Activated T-cell treated with anti-CD3 and anti-CD28 coated beads, Interleukin-2, amount 50 U/mL, for 48 hours (primary cell): ENCODE data around the gene GSTM2.
"Not testable (repeated sequence)": the region's sequence is repeated elsewhere in the genome, so short reads cannot be mapped to it uniquely, and the experiment has no call there.

Source experiments
- DNase-seq, 2 experiments: peaks; one replicate each; pipeline ENCODE4 v3.0.0-alpha.2; 2020

Gene GSTM2

DNA sequence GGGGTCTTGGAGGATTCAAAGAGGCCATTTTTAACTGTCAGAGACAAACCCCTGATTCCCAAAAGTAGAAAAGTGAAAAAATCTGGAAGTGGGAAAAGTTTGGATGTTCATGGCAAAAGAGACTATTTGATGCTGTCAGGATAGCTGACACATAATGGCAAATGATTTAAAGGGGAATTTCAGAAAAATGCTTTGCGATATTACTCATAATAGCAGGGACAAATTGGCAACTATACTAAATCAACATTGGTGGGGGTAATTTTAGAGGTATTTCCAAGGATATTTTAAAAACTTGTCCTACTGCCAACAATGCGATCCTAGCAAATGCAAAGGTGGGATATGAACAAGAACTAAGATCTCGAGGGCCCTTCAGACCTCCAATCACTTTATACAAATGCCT lies 17.2 kb upstream of the GSTM2 start:
- no peak for DNase-seq

GRCh38 chr1:109652402-109652801 lies 15.5 kb upstream of the GSTM2 start:
- no peak for DNase-seq

- no peak for DNase-seq
Measured at GRCh38 chr1:109653306-109653705, 14.6 kb upstream of the GSTM2 start.

DNA sequence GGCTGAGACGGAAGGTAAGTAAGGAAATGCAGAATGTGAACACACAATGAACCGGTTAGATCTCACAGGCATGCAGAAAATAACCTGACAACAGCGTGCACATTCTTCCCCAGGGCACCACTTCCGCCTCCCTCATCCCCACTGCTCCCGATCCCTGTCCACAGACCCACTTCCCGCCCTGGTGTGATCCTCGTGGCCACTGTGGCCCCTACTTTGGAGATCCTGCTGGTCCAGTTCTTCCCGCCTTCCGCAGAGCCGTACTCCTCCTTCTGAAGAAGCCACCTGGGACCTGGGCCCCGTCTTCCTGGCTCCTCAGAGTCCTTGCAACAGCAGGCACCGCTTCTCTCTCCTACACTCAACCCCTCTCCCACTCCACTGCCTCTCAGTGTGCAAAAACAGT lies 13.3 kb upstream of the GSTM2 start:
- DNase-seq = no peak

- DNase-seq = peak; percentile 84 to 87
Measured at GRCh38 chr1:109655615-109656519, 12.0 kb upstream of the GSTM2 start, which contains the start of gene GSTM4. GSTM4 (plus strand) TSS chr1:109656099; CDS start chr1:109656390, 291 bp downstream.

DNA sequence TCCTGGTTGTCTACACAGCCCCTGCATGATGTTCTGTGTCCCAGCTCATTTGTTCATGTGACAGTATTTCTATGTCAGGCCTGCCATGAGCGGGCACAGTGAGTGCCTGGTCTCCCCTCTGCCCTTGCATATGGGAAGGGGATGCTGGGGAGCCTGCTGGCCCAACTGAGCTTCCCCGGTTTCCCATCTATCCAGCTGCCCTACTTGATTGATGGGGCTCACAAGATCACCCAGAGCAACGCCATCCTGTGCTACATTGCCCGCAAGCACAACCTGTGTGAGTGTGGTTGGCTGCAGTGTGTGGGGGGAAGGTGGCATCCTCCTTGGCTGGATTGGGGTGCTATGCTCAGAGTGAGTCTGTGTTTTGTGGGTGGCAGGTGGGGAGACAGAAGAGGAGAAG lies 10.5 kb upstream of the GSTM2 start:
- no peak for DNase-seq

- no peak for DNase-seq
Measured at GRCh38 chr1:109657970-109658369, 9.9 kb upstream of the GSTM2 start.

GRCh38 chr1:109658533-109659042 lies 9.3 kb upstream of the GSTM2 start:
- DNase-seq = no peak

DNA sequence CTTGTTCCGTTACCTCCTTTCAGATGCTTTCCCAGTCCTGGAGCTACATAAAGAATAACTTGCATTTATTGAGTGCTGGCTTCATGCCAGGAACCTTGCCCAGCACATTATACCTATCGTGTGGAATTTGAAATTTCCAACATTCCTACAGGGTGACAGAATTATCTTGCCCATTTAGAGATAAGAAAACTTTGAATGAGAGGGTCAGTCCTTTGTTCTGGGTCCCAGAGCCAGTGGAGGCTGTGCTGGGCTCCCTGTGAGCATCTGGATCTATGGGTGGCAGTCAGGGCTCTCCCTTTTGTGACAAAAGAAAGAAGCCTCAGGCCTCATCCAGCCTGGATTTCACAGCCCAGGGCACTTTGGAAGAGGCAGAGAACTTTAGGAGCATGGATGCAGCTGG lies 8.7 kb upstream of the GSTM2 start:
- DNase-seq = no peak

GRCh38 chr1:109659997-109660690 lies 7.7 kb upstream of the GSTM2 start:
- DNase-seq = no peak

DNA sequence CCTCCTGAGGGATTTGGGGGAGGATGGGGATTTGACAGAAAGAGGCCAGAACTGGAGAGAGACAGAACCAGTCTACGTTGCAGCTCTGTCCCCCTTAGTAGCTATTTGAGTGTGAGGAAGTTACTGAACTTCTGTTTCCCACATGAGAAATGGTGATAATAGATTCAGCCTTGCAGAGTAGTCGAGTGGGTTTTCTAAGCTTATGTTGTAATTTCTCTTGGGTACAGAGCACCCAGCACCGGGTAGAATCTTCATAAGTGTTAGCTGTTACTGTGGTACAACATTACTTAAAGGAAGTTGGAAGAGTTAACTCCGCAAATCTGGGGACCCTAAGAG lies 7.2 kb upstream of the GSTM2 start:
- not testable (repeated sequence) for DNase-seq

DNA sequence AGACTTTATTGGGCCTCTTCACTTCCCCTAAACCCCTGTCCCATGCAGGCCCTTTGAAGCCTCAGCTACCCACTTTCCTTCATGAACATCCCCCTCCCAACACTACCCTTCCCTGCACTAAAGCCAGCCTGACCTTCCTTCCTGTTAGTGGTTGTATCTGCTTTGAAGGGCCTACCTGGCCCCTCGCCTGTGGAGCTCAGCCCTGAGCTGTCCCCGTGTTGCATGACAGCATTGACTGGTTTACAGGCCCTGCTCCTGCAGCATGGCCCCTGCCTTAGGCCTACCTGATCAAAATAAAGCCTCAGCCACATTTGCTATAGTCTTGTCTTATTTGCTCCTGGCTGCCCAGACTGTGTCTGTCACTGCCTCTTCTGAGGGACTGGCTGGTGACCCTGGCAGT lies 6.5 kb upstream of the GSTM2 start:
- DNase-seq = no peak

DNA sequence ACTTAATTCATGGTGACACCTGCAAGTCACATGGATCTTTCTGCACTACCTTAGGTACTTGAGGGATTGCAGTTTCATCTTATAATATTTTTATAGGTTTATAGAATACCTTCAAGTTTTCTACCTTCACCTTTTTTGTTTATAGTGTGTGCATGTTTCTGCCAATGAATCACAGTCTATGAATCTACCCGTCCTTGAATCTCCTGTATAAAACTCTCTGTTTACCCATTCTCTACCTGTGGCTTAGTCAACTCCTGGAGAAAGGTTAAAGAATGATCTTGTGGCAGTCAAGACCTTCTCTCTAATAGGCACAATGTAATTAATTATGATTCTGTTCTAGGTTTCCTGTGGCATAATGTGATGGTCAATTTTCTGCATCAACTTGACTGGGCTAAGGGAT lies 3.2 kb upstream of the GSTM2 start:
- DNase-seq = no peak

- peak in 1 of 2 experiments; percentile 25 for DNase-seq
Measured at GRCh38 chr1:109668123-109668775, 392 bp downstream of the GSTM2 start.

GRCh38 chr1:109669246-109669948 lies 1.5 kb downstream of the GSTM2 start:
- DNase-seq = peak in 1 of 2 experiments; percentile 32

DNA sequence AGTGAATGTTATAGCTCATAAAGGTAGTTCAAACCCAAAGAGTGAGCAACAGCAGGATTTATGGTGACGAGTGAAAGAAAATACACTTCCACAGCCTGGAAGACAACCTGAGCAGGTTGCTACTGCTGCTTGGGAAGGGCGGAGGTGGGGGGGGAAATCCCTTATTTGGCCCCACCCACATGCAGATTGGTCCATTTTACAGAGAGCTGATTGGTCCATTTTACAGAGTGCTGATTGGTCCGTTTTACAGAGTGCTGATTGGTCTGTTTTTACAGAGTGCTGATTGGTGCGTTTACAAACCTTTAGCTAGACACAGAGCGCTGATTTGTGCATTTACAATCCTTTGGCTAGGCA lies 2.1 kb downstream of the GSTM2 start:
- not testable (repeated sequence) for DNase-seq

- DNase-seq = no peak
Measured at GRCh38 chr1:109671067-109671466, 3.2 kb downstream of the GSTM2 start.

- DNase-seq = not testable (repeated sequence)
Measured at GRCh38 chr1:109673861-109674260, 6.0 kb downstream of the GSTM2 start.

DNA sequence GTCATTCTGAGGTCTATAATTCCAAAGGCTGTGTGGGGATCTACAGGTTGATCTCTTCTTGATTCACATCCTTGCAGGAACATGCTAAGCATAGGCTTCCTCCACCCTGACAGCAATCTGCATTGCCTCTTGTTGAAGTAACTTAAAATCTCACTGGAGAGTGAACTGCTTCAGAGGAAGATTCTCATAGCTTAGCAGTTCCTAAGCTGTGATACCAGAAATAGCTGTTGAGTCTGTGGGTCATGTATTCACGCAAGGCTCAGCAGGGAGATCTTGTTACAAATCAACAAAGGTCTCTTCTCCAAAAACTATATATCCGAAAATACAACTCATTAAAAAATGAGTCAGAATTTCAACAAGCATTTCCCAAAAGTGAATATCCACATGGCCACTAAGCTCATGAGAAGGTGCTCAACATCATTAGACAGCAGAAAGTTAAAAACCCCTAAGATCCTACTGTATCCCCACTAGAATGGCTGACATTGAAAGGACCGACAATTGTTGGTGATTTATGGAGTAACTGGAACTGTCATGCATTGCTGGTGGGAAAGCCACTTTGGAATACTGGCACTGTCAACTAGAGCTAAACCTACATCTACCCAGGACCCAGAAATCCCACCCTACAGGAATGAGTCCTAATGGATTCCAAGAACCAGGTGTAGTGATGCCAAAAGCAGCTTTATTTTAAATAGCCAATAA lies 9.0 kb downstream of the GSTM2 start:
- not testable (repeated sequence) for DNase-seq

DNA sequence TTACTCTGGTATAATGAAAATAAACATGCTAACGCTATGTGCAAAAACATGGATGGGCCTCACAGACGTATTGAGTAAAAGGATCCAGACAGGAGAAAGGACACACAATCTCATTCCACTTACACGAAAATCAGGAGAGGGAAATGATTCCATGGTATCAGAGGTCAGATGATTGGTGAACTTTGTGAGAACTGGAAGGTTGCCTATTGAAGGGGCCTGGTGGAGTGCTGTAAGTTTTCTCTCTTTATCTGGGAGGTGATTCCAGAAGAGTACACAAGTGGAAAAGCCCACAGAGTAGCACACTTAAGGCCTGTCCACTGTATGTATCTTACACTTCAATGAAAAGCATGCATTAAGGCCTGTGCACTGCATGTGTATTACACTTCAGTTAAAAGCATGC lies 9.6 kb downstream of the GSTM2 start:
- DNase-seq = no peak

DNA sequence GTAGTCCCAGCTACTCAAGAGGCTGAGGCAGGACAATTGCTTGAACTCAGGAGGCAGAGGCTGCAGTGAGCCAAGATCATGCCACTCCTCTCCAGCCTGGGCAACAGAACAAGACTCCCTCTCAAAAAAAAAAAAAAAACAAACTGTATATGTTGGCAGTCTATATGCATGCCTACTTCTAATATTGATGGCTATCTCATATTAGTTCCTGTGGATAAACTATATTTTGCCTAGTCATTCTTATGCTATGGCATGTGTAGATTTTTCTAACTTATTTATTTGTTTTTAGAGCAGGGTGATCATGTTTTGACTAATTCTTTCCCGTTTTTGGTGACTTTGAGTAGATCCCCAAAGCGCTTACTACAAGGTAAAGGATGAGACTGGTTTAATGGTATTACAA lies 10.8 kb downstream of the GSTM2 start:
- DNase-seq = not testable (repeated sequence)

DNA sequence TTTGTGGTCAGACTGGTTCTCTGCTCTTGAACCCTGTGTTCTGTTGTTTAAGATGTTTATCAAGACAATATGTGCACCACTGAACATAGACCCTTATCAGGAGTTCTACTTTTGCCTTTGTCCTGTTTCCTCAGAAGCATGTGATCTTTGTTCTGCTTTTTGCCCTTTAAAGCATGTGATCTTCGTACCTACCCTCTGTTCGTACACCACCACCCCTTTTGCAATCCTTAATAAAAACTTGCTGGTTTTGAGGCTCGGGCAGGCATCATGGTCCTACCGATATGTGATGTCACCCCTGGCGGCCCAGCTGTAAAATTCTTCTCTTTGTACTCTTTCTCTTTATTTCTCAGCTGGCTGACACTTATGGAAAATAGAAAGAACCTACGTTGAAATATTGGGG lies 16.9 kb downstream of the GSTM2 start:
- not testable (repeated sequence) for DNase-seq
